MM.1S (cell line): Measurements from ENCODE around the gene UBE2A.

Experiments
- CTCF ChIP-seq: fragments of 300-600 bp; sonication (generic); IDR thresholded peaks from 2 replicates; pipeline ENCODE4 v1.5.1; 2016; ENCODE audit warnings: antibody characterized with exemption, low read length, mixed read lengths
- EZH2 ChIP-seq: fragments of 300-600 bp; sonication (generic); optimal IDR thresholded peaks from 2 replicates; pipeline ENCODE3; 2017; ENCODE audit warnings: low read depth, mild to moderate bottlenecking, antibody characterized with exemption, low read length, mixed read lengths

DNA sequence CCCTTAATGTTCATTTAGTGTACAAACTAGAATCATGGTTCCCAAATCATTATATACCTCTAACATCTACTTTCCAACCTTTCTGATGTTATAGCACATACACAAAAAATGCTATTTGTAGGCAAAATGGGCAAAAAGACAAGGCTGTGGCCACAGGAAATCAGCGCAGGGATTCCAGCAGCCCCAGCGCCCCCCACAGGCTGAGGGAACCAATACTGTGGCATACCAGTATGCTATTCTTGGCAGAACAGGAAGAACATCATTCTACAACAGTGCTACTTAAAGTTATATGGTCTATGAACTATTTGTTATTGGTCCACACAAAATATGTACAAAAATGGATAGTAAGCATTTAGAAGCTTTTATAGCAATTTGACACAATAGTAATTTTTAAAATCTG, 34.5 kb upstream of the UBE2A start:
- no peak for TF ChIP-seq EZH2
- TF ChIP-seq CTCF = no peak
